ENCODE data around the gene BIRC5.

DNA sequence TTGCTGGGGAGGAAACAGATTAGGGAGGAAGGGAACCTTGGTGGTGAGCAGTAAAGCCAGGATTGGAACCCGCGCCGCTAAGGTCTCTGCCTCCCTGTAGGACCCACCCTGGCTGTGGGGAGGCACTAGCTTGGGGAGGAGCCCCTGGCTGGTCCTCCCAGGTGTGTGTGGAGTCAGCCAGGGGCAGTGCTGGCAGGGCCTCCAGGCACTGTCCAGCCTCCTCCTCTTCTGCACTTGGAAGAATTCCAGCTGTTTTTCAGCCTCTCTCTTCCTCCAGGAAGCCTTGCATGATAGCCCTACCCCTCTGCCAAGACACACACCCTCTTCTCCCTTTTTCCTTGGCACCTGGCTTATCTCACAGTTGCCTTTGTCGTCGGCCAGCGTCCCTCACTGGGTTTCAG lies 52.2 kb downstream of the BIRC5 start:
- no peak for TF ChIP-seq CTCF (conservative IDR thresholded peaks at IDR 0.05; ENCODE audit: low read length)
- no peak for TF ChIP-seq EZH2phosphoT487 (IDR thresholded peaks at IDR 0.05; ENCODE audit: borderline replicate concordance)
